Caki2 (cell line): Measurements from ENCODE around the gene ENC1. TPM values are rescaled to one million over a fixed set of nuclear protein-coding genes. Genes with fewer than 3 reads are reported as not detected.

Experiments used
- DNase-seq: peaks from one replicate; pipeline ENCODE4 v3.0.0-alpha.2; 2015; ENCODE audit warnings: low read depth
- in situ Hi-C: cut with HindIII; loops from 2 replicates; pipeline ENCODE4 v1.10.0; 2016; ENCODE audit warnings: low sequenced_read_pairs, low pct_unique_long_range_greater_than_20kb, mixed read lengths
- total RNA-seq: library from RNA; depleted of rRNA; stranded (reverse); fragments of >200 nt; shearing (Covaris generic); gene quantifications from 2 replicates; pipeline ENCODE4 v1.2.3, GENCODE V29; 2014; ENCODE audit warnings: low replicate concordance; rRNA removed

Gene ENC1
- total RNA-seq, 1 experiment from 2014 or later: 10.6 TPM

DNA sequence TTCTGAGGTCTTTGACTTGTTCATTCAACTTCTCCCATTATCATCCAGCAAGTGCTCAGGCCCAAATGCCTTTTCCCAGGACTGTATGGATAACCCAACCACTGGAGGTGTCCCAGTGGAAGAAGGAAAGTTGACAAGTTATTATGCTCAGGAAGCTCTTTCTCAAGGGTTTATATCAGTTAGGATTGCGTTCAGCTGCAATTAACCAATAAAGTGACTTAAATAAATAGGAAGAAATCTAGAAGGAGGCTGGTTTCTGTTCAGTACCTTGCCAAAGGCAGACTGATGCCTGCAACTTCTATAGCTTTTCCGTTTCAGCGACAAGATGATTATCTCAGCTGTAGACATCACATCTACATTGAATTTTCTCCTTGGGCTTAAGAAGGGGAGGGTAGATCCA is 52.1 kb downstream of the ENC1 start:
- no peak for DNase-seq
- in situ Hi-C loops: no loop called here

DNA sequence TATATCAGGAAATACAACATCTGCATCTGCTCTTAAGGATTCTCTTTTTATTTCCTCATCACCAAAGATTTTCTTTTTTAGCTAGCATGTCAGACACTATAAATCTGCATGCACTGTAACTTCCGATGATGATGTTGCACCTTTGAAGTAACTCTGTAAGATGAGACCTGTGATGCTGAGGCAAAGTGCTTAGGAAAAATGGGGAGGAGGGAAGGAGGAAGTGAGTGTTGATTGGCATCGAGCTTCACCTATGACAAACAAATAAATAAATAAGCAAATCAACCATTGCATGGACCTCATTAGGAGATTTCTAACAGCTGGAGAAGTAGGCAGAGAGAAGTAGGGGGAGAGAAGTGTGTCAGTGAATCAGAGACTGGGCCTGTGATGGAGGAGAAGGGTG is 52.6 kb downstream of the ENC1 start:
- no peak for DNase-seq
- in situ Hi-C loops: no loop called here

DNA sequence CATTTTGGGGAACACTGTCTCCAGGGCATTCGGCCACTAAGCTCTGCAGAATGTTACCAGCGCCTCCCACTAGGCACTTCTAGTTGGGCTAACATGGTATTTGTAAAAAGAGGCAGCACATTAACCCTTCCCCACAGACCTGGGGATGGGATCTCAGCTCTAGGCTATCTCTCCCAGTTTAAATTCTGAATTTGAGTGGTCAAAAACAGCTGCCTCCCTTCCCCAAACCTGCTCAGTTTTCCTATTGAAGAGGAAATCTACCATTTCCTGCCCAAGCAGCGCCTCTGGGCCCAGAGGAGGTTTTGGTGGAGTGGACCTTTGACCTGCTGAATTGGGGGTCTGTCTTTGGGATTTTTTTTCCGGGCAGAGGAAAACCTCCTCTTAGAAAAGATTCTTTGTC is 53.2 kb downstream of the ENC1 start:
- DNase-seq: no peak
- in situ Hi-C loops: no loop called here

DNA sequence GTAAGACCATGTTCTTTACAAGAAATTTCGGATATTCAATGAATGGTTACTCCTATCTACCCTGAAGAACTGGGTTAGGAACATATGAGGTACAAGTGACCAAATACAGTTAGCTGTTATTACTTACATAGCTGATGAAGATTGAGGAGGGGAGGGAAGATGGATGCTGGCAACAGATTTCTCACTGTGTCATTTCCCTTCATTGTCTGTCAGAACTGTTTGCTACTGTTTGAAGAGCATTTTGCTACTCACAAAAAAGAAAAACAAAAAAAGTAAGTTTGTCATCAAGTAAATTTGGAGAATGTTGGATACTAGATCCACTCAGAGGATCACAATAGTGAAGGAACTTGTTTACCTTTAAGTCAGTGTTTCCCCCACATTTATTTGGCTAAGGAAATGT is 53.7 kb downstream of the ENC1 start:
- in situ Hi-C loops: no loop called here

DNA sequence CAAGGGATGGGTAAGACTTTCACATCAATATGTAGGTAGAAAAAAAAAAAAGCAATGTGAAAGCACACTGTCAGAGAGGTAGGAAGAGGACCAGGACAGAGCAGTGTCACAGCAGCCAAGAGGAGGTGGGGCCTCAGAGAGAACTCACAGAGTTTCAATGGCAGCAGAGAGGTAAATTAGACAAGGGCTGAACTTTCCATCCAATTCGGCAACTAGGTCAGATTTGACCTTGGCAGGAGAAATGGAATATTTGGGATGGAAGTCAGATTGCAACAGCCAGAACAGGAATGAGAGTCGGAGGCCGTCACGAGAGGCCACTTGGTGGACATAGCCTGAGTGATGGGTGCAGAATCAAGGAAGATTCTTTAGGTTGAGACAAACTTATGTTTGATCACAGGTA is 57.7 kb downstream of the ENC1 start:
- in situ Hi-C loops: no loop called here
- DNase-seq: no peak

More for the DNA sequence above, 53.7 kb downstream of the ENC1 start:
- no peak for DNase-seq

DNA sequence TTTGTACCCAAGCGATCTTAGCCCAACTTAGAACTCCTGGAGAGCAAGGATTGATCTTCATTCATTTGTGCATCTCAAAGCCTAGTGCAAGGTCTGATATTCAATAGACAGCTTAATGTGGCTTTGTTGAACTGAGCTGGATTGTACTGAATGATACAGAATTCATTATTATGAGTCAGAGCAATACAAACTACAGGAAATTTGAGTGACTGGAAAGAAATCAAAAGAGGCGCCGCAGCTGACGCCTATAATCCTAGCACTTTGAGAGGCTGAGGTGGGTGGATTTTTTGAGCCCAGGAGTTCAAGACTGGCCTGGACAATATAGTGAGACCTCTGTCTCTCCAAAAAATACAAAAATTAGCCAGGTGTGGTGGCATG is 58.6 kb downstream of the ENC1 start:
- in situ Hi-C loops: no loop called here

DNA sequence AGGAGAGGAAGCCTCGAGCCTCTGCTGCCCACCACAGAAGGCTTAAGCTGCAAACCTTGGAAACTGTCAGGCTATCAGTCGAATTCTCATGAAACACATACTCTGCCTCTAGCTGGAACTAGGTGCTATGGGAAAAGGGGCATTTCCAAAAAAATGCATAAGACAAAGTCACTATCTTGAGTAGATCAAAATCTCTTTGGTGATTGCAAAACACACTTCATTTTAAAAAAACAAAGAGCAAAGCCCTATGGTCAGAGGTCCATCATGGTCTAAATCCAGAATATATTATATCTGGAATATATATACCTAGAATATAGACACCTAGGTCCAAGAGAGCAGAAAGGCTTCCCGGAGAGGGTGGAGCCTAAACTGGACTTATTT is 59.8 kb downstream of the ENC1 start:
- no peak for DNase-seq
- in situ Hi-C loops: no loop called here

More for the DNA sequence above, 58.6 kb downstream of the ENC1 start:
- DNase-seq: no peak

DNA sequence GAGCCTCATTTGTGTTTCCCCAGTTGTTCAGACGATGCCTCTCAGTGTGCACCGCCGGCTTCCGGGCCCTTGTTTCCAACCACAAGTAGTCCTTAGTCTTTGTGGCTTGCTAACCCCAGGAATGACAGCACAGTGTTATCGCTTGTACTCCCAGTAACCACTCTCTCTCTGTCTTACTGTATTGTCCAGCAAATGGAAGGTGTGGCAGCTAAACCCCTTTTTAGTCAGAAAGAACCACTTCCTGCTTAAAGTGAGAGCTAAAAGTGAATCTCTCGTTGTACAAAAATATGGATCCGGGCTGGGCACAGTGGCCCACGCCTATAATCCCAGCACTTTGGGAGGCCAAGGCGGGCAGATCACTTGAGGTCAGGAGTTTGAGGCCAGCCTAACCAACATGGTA is 61.3 kb downstream of the ENC1 start:
- no peak for DNase-seq

DNA sequence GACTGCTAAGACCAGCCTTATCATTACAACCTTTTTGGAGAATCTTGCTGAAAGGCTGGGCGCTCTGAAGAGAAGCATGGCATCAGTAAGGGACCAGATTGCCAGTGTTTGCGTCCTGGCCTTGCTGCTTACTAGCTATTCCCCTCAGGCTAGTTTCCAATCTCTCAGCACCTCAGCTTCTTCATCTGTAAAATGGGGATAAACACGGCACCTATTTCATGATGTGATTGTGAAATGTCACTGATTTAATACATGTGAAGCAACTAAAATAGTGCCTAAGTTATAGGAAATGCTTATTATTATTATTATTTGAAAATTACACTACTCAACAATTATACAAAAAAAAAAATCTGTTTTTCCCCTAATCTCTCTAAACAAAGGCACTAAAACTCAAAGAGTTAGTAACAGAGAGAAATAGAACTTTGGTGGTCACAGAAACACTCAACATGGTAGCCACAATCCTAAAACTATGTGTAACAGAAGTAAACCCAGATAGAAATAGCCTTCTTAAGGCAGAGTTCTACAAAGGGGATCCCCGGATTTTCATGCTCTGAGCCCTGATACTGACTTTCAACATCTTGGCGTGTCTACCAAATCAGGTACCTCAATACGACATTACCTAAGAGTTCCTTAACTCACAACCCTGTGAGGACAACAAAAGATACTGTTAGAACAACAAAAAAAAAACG is 62.0 kb downstream of the ENC1 start:
- in situ Hi-C loops: no loop called here
- no peak for DNase-seq

More for the DNA sequence above, 61.3 kb downstream of the ENC1 start:
- in situ Hi-C loops: no loop called here

Other genes with a start within 250 kb of the ENC1 start
- gene HEXB, start 44.5 kb upstream of the ENC1 start, total RNA-seq: 119 and 151 TPM in 2 replicates
- 26.7 and 36.7 TPM in 2 replicates for gene GFM2, start 126.4 kb upstream of the ENC1 start, total RNA-seq
- 14.4 and 22.8 TPM in 2 replicates for gene NSA2, start 126.5 kb upstream of the ENC1 start, total RNA-seq
- 2.0 and 10.0 TPM in 2 replicates for gene FAM169A, start 225.7 kb upstream of the ENC1 start, total RNA-seq